Endometrial microvascular endothelial cells (primary cell): ENCODE data around the gene B9D1. TPM values are rescaled to one million over a fixed set of nuclear protein-coding genes. Genes with fewer than 3 reads are reported as not detected.

Source experiments
- in situ Hi-C: cut with HindIII; loops from 2 replicates; pipeline ENCODE4 v1.10.0; 2017; ENCODE audit warnings: low sequenced_read_pairs, low pct_unique_long_range_greater_than_20kb; ENCODE audit errors: inconsistent ontology term
- total RNA-seq: library from RNA; depleted of rRNA; stranded (reverse); fragments of >200 nt; gene quantifications from one replicate; pipeline ENCODE4 v1.2.3, GENCODE V29; 2015; ENCODE audit errors: inconsistent ontology term

The B9D1 gene
- total RNA-seq, 1 donor from 2014 or later, result 32.9 TPM

DNA sequence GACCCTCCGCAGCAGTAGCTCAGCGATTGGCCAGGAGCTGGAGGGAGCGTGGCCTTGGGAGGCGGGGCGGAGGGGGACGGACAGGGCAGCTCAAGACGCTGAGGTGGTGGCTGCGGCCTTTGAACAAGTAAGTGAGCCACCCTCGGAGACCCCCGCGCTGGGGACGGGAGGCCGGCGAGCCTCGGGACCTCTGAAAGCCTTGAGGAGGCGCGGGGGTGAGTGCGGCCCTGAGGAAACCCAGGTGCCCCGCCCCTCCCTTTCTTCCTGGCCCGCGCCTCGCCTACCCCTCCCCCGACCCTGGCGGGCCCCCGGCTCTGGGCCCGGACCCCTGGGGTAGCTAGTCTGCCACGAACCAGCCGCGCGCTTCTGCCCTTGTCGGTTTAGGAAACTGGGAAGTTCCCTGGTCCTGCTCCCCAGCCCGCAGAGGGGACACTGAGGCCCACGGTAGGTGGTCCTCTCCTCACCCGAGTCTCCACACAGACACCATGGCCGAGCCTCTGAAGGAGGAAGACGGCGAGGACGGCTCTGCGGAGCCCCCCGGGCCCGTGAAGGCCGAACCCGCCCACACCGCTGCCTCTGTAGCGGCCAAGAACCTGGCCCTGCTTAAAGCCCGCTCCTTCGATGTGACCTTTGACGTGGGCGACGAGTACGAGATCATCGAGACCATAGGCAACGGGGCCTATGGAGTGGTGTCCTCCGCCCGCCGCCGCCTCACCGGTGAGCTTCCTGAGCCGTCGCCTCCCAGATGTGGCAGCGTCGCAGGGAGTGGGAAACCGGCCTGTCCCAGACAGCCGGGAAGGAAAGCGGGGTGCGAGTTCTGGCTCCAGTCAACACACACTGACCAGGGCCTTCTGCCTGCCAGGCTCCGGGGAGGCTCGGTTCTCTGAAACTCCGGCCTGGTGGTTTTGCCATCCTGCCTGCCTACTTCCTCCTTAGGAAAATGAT, 16.2 kb upstream of the B9D1 start, which contains the start of gene MAPK7:
Gene MAPK7, plus strand, starts transcription at position 83 of the 945 bp plus-strand sequence. Its CDS starts 403 bp downstream, at position 486.
- in situ Hi-C loops, result no loop called here

DNA sequence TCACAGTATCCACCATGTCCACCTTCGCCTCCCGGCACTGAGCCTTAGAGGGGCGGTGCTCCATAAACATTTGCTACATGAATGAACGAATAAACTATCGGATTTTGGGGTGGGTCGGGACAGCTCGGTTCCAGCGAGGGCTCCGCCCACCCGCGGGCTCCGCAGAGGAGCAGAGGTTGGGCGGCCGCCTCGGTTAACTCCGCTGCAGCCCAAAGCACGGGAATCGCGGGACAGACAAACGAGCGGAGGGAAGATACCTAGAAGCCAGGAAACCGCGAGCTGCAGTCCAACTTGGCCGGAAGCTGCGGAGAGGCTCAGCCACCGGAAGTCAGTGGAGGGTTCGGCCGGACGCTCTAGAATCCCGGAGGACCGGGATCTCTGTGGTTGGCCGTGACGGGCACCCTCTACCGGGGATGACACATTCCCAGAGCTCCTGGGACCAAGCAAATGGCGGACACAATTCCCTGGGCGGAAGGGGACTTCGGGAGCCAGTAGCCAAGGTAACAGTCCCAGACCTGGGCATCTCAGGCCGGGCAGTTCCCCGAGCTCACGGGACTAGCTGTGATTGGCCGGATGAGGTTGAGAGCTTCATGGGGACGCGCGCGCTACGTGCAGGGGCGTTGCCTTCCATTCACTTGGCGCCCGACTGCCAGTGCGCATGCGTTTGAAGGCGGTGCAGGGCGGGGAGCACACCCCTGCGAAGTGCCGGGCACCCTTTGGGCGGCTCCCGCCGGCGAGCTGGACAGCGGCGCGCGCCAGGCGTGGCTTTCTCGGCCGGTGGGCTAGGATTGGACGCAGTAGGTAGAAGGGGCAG, 15.3 kb upstream of the B9D1 start:
- in situ Hi-C loops, result no loop called here

DNA sequence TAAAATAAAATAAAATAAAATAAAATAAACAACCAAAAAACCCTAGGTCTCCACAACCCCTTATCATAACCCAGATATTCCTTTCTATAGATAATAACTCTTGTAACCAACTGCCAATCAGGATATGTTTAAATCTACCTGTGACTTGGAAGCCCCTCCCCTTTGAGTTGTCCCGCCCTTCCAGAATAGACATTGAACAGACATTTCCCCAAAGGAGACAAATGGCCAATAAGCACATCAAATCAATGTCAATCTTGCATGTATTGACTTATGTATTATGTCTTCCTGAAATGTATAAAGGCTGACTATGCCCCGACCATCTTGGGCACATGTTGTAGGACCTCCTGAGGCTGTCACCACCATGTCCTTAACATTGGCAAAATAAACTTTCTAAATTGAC, 14.3 kb upstream of the B9D1 start:
- in situ Hi-C loops, result no loop called here

DNA sequence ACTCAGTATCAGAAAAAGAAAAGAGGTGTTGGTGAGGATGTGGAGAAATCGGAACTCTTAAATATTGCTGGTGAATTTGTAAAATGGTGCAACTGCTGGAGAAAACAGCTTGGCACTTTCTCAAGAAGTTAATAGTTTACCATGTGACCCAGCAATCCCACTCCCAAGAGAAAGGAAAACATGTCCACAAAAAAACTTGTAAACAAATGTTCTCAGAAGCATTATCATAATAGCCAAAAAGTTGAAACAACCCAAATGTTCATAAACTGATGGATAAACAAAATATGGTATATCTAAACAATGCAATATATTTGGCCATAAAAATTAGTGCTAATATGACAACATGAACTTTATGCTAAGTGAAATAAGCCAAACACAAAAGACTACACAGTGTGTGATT, 13.2 kb upstream of the B9D1 start:
- in situ Hi-C loops, result no loop called here

DNA sequence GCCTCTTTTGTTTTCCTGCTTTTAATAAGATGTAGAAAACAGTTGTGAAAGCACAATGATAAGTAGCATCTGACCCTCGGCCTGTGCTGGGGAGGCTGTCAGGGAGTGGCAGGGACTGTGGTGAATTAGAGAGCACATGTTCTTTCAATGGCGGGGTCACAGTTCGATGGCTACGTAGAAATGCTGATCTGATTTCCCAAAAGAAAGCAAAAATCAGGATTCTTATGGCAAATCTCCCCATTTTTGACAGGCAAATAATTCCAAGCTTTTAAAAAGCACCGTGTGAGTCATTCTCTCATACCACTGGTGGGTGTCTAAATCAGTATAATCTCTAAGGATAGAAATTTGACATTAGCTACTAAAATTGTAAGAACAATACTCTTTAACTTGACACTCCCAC, 11.6 kb upstream of the B9D1 start:
- in situ Hi-C loops, result loop anchor here (25.0 kb wide), 1 partner anchor 88 kb away; no protein-coding TSS in a partner anchor

DNA sequence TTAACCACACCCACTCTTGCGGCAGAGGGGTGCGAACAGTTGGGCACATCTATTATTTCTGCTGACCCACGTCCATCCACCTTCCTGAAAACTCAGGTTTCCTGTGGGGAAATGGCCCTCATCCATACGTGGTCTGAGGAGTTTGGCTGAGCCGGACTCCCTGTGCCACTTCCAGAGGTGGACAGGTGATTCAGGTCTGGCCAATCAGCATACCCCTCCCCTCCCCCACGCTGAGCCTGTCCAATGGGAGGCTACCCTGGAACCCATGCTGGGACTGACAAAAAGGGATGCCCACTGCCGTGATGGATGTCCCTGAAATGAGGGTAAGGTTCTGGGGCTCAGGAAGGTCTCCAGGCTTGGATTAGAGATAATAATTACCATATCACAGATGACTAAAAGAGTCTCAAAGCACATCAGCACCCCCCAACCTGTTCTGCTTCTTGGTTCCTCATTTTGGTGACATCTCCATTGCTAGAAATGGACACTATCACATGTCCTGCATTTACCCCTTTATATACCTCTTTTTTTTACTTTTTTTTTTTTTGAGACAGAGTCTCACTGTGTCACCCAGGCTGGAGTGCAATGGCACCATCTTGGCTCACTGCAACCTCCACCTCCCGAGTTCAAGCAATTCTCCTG, 10.5 kb upstream of the B9D1 start:
- in situ Hi-C loops, result loop anchor here (25.0 kb wide), 1 partner anchor 89 kb away; no protein-coding TSS in a partner anchor

DNA sequence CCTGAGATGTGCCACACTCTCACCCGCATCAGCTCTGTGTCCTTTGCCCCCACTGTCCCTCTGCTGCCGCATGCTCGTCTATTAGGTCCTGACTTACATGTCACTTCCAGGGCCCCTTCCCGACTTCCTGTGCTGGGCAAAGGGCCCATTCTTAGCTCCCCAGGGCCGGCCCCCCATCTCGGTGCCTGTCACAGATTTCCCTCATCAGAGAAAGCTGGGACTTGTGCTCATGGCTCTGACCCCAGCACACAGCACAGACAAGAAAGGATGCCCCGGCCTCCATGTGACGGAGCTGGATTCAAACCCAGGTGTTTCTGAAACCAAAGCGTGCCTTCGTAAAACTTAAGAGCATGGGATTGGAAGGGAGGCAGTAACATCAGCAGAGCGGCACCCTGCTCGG, 9.9 kb upstream of the B9D1 start:
- in situ Hi-C loops, result loop anchor here (25.0 kb wide), 1 partner anchor 90 kb away; no protein-coding TSS in a partner anchor

DNA sequence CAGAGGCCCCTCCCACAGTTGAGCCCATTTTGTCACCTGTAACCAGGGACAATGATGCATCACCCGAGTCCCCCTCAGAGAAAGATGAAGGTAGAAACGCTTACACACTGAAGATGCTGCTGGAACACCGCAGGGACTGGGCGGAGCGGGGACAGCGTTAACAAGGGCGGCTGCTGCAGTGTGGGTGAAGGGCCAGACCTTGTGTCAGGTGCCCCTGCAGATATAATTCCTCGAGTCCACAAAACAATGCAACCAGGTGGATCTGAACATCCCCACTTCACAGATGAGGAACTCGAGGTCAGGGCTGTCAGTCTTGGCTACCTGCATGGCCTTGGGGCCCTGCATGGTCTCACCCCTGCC, 9.5 kb upstream of the B9D1 start:
- in situ Hi-C loops, result loop anchor here (25.0 kb wide), 1 partner anchor 90 kb away; no protein-coding TSS in a partner anchor

DNA sequence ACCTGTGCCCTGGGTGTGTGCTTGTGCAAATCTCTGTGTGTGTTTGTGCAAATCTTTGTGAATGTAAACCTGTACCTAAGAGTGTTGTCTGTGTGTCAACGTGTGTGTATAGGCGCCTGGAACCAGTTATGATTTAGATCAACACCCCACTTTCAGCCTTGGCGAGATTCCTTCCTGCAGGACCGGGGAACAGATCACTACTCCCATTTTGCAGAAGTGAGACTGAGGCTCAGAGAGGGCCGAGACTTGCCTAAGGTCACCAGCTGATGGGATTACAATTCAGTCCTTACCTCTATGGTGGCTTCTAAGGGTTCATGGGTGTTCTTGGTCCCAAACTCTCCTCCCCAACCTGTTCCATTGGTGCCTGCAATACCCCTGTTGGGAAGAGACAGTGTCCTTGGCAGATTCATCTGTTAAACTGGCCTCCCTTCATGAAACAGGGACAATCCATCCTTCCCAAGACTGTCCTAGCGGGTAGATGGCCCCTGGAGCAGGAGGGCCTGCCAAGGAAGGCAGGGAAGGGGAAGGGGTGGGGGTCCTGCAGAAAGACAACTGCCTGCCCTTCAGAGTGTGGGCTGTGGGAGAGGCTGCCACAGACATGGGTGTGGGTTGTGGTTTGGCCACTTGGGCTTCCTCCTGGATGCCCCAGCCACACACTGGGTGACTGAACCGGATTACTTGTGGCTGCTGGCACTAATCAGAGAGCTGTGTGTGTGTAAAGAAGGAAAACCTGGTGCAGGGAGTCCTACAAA, 8.9 kb upstream of the B9D1 start:
- in situ Hi-C loops, result loop anchor here (25.0 kb wide), 1 partner anchor 91 kb away; no protein-coding TSS in a partner anchor

DNA sequence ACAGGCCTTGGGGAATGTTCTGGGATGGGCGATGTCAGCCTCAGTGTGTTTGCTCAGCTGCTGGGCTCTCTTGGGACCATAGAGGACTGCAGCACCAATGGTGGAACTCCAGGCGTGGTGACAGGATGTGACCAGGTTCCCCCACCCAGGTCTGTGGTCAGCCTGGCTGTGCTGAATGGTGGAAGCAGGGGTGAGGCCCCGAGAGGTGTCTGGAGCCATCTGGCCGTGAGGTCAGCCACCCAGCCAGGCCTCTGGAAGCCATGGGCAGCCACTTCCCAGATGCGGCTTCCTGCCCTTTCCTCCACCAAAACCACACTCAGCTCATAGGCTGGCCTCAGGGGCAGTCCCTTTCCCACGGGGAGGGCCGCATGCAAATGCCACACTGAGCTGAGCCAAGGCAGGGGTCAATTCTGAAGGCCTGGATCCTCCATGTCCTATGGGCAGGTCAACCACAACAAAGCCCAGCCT, 8.0 kb upstream of the B9D1 start:
- in situ Hi-C loops, result loop anchor here (25.0 kb wide), 1 partner anchor 92 kb away; no protein-coding TSS in a partner anchor

DNA sequence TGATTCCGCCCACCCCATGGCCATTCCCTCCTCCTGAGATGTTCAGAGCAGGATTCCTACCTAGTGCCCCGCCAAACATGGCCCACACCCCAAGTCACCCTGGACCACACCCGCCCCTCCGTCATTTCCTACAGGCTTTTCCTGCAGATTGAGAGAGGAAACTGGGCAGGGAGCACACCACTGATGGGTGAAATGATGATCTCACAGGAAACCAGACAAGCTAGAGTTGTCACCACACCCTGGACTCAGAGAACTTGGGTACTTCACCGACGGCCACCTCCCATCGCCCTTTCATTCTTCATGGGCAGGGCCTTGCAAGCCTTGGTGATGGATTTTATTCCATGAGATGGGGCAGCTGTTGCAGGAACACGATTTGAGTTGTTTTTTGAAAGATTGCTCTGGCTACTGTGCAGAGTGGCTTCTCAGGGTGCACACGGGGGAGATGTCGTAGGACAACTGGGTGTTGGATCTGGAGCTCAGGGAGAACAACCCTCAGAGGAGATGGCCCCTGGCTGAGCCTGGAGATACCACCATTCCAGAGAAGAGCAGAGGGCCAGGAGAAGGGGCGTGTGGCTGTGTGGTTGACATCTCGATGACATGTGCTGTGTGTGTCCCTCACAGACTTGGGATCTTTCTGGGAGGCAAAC, 7.4 kb upstream of the B9D1 start:
- in situ Hi-C loops, result loop anchor here (25.0 kb wide), 1 partner anchor 92 kb away; no protein-coding TSS in a partner anchor

DNA sequence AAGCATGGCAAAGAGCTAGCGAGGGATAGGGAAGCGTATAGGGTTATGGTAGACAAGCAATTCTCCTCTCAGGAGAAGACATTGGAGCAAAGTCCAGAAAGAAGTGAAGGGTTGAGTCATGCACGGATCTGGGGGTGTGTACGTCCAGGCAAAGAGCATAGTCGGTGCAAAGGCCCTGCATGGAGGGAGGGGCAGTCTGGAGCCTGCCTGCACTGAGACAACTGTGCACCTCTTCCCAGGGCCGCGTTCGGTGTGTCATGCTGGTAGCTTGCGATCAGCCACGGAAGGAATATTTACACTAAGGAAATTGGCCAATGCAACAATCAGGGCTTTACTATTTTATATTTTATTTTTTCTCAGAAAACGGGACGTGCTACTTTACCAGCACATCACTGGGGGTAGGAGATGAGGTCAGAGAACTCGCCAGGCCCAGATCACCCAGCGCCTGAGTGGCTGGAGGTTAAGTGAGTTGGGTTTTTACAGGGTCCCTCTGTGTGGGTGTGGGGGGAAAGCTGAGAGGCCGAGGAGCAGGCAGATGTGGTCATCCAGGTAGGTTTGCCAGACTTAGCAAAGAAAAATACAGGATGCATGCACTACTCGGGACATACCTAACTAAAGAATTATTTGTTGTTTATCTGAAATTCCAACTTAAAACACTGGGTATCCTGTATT, 6.7 kb upstream of the B9D1 start:
- in situ Hi-C loops, result loop anchor here (25.0 kb wide), 1 partner anchor 93 kb away; no protein-coding TSS in a partner anchor

DNA sequence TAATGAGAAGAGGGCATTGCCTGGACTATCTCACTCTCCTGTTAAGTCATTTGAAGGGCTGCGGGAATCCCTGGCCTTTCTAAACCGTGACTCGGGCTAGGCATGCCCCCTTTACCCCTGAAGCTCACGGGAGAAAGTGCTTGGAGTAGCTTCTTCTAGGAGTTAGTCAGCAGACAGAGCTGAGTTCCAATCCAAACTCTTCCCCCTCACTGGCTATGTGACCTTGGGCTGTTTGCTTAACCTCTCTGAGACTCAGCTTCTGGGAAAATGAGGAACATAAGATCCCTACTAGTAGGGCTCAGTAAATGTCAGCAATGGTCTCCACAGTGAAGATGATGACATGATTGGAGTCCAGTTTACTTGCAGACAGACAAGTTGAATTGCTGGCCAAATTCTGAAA, 5.7 kb upstream of the B9D1 start:
- in situ Hi-C loops, result loop anchor here (25.0 kb wide), 1 partner anchor 94 kb away; no protein-coding TSS in a partner anchor

DNA sequence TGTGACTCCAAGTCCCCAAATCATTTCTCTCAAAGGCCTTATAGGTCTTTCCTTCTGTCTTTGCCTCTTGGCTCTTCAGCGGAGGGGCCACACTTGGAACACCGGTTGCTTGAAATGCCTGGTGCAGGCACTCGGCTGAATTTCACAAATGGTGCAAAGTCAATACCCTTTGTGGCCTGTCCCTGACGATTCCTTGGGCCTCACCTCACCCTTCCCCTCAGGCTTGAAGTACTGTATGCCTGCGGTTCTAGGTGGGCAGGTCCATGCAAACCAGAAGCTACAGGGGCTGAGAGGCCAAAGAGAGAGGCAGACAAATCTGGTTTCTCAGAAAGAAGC, 4.1 kb upstream of the B9D1 start:
- in situ Hi-C loops, result loop anchor here (25.0 kb wide), 1 partner anchor 96 kb away; no protein-coding TSS in a partner anchor

DNA sequence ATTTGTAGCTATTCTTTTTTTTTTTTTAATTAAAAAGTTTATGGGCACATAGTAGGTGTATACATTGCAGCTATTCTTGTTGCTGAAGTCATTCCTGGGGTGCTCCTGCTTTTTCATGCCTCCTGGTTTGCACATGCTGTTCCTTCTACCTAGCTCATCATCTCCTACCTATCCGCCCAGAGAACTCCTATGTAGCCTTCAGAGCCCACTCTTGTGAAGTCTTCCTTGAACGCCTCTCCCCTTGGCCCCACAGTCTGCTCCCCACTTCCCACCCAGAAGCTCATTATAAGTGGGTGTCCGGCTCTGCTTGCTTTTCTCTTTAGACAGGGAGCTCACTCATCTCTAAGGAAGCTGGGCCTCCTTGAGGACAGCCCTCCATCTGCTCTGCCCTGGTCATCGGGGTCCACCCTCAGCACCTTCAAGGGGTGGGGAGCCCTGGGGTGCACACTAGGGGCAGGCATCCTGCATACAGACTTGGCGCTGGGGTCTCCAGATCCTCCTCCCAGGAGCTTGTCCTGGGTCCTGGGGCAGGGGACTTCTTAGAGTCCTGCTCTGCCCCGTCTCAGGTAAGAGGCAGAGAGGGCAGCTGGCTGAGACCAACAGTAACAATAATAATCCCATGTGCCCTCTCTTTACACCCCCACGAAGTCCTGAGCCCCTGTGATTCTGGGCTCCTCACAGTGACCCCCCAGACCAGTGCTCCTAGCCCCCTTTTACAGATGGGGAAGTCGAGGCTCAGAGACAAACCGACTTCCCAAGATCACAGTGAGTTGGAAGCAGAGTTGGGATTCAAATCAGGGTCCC, 3.5 kb upstream of the B9D1 start:
- in situ Hi-C loops, result loop anchor here (25.0 kb wide), 1 partner anchor 96 kb away; no protein-coding TSS in a partner anchor

DNA sequence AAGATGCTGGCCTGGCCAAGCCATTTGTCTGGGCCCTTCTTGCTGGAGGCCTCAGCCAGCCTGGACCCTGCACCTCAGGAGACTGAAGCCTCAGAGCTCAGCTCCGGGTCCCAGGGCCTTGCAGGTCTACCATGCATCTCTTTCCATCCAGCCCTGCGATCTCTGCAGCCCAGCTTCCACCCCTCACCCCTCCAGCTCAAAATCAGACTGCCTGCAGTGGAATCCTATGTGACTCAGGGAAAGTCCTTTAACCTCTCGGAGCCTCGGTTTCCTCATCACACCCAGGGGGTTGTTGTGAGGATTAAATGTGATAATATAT, 2.9 kb upstream of the B9D1 start:
- in situ Hi-C loops, result loop anchor here (25.0 kb wide), 1 partner anchor 97 kb away; no protein-coding TSS in a partner anchor
